ENCODE measurements around the gene PALB2. TPM values are rescaled to one million over a fixed set of nuclear protein-coding genes. Genes with fewer than 3 reads are reported as not detected.

Gene PALB2
- total and polyA plus RNA-seq, 9 of the 15 experiments (the other 6 are each of a cell fraction or from before 2014, with no cell fraction given): 7.0 to 25.8 (median 15.2) TPM

- TF ChIP-seq CBFB (CRISPR knock-in tag; IDR thresholded peaks at IDR 0.05) (no peak), ZNF589 (CRISPR knock-in tag; IDR thresholded peaks at IDR 0.05; ENCODE audit: low read depth) (no peak), YBX1 (IDR thresholded peaks at IDR 0.05) (no peak), ZBTB7A (IDR thresholded peaks at IDR 0.05; ENCODE audit: borderline replicate concordance, control insufficient read depth, low read depth, low read length) (peak; percentile 96), ZNF23 (CRISPR knock-in tag; IDR thresholded peaks at IDR 0.05) (no peak), NBN (IDR thresholded peaks at IDR 0.05; ENCODE audit: low read depth) (peak; percentile 61), CHD4 (IDR thresholded peaks at IDR 0.05; ENCODE audit: insufficient read depth, insufficient replicate concordance, low read depth, low read length, poor library complexity, severe bottlenecking) (peak; percentile 99), NONO (IDR thresholded peaks at IDR 0.05; ENCODE audit: low read depth in 2 of 2, low read length in 1 of 2) (peak; percentile 50; a peak in 2 of 4 replicates), DLX4 (CRISPR knock-in tag; IDR thresholded peaks at IDR 0.05) (no peak), GTF2A2 (tag; IDR thresholded peaks at IDR 0.05) (no peak; the same call in 1 of the 2 replicates), ETS2 (tag; IDR thresholded peaks at IDR 0.05; ENCODE audit: borderline replicate concordance, poor library complexity, severe bottlenecking) (no peak), THAP7 (CRISPR knock-in tag; IDR thresholded peaks at IDR 0.05) (no peak), IRF2 (CRISPR knock-in tag; IDR thresholded peaks at IDR 0.05) (no peak), HDAC3 (IDR thresholded peaks at IDR 0.05; ENCODE audit: borderline replicate concordance, partially characterized antibody) (no peak), SIN3A (IDR thresholded peaks at IDR 0.05; ENCODE audit: borderline replicate concordance in 2 of 2, control insufficient read depth in 1 of 2, low read depth in 2 of 2, low read length in 2 of 2) (peak; percentile 87 to 97), ZBTB43 (CRISPR knock-in tag; IDR thresholded peaks at IDR 0.05) (no peak), SREBF1 (IDR thresholded peaks at IDR 0.05; ENCODE audit: borderline replicate concordance, low read depth, low read length) (no peak), LEF1 (IDR thresholded peaks at IDR 0.05) (peak; percentile 58; the same call in 1 of the 2 replicates), ZNF79 (CRISPR knock-in tag; IDR thresholded peaks at IDR 0.05; ENCODE audit: low read depth) (no peak), ZNF274 (IDR thresholded peaks at IDR 0.05; ENCODE audit: borderline replicate concordance, low read depth, low read length) (no peak), CREB5 (CRISPR knock-in tag; IDR thresholded peaks at IDR 0.05) (no peak), PHF8 (IDR thresholded peaks at IDR 0.05; ENCODE audit: borderline replicate concordance, low read length) (peak; percentile 85), HMG20A (CRISPR knock-in tag; conservative IDR thresholded peaks at IDR 0.05) (no peak)
These were observed 84.0 kb downstream of the PALB2 start, which contains the start of the genes EARS2 and UBFD1 (continued) for GRCh38 chr16:23556881-23557778.

Data from K562 (cell line).